GM12801 (cell line): Measurements from ENCODE around the gene STK38.

Experiments
- TF ChIP-seq, protein P1 (sequence below): IDR thresholded peaks from one replicate; pipeline ENCODE4 v1.5.1; 2011; ENCODE audit warnings: control low read depth; ENCODE audit not compliant: insufficient read length; ENCODE audit errors: extremely low read depth

Gene STK38

DNA sequence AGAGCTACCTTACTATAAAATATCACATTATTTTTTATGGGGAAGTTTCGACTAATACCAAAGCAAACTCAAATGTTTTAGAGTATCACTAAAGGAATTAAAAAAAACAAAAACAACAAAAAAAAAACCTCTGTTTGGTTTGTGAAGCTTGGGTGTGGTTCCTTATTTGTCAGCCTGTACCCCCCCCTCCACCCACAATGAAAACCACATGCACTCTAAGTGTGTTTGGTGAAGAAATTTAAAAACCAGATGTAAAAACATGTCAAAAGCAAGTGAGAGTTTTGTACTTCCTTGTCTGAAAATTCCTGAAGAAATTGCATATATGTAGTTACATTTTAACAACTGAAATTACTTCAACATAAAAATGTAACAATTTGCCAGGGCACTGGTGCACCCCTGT, 3.1 kb downstream of the STK38 start:
- TF ChIP-seq, protein P1, sequence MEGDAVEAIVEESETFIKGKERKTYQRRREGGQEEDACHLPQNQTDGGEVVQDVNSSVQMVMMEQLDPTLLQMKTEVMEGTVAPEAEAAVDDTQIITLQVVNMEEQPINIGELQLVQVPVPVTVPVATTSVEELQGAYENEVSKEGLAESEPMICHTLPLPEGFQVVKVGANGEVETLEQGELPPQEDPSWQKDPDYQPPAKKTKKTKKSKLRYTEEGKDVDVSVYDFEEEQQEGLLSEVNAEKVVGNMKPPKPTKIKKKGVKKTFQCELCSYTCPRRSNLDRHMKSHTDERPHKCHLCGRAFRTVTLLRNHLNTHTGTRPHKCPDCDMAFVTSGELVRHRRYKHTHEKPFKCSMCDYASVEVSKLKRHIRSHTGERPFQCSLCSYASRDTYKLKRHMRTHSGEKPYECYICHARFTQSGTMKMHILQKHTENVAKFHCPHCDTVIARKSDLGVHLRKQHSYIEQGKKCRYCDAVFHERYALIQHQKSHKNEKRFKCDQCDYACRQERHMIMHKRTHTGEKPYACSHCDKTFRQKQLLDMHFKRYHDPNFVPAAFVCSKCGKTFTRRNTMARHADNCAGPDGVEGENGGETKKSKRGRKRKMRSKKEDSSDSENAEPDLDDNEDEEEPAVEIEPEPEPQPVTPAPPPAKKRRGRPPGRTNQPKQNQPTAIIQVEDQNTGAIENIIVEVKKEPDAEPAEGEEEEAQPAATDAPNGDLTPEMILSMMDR = no peak

DNA sequence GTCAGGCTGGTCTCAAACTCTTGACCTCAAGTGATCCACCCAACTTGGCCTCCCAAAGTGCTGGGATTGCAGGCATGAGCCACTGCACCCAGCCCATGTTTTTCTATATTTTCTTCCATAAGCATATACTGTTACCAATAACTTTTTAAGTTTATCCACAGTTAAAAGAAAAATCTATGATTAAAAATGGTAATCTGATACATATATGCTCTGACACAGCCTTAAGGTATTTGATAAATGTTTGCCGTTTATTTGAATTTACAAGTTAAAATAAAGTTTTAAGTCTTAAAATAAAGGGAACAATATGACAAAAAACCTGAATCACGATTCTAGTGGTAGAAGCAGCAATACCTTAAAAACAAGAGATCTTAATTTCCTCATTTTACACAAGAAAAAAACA, 5.2 kb downstream of the STK38 start:
- TF ChIP-seq, protein P1 = no peak

DNA sequence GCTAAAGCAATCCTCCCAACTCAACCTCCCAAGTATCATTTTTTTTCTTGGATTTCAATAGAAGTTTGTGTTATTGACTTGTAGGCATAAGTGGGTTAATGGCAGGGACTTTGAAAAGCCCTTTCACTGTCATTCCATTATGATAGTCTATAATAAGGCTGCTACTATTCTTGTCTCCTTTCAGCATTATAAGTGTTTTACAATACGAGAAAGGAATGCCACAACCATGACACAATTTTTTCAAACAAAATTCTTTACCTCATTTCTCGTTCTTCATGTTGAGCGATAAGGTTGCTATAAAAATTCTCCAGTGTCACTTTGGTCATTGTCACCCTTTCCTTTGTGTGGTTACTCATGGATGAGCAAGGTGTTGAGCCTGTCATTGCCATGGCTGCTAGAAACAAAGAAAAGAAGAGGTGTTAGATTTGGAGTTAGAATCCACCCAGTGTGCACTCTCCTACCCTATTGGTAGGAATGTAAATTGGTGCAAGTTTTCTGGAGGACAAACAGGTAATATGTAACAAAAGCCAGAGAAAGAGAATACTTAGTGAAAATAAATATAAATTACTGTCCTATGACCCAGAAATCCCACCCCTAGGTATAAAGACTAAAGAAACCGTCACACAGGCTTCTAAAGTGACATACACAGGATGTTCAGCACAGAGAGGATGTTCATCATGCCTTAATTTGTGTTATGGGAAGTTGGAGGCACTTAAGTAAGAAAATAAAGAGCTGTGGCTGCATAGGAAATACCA, 7.3 kb downstream of the STK38 start:
- TF ChIP-seq, protein P1 = no peak

DNA sequence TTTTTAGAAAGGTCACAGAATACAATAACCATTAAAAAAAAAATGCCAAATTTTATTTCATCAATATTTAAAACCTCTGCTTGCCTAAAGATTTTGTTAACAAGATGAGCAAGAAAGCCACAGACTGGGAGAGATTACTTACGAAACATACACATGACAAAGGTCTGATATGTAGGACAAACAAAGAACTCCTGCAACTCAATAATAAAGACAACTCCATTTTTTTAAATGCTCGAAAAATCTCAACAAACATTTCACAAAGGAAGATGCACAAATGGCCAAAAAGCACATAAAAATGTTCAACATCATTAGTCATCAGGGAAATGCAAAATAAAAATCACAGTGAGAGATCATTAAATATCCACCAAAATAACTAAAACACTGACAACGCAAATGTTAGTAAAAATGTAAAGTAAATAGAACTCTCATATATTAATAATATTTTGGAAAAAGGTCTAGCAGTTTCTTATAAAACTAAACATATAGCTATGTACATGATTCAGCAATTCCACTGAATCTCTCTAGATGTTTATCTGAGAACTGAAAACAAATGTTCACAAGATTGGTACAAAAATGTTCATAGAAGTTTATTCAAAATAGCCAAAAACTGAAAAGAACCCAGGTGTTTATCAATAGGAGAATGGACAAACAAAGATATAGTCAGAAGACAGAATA, 10.3 kb downstream of the STK38 start:
- TF ChIP-seq, protein P1 = no peak

DNA sequence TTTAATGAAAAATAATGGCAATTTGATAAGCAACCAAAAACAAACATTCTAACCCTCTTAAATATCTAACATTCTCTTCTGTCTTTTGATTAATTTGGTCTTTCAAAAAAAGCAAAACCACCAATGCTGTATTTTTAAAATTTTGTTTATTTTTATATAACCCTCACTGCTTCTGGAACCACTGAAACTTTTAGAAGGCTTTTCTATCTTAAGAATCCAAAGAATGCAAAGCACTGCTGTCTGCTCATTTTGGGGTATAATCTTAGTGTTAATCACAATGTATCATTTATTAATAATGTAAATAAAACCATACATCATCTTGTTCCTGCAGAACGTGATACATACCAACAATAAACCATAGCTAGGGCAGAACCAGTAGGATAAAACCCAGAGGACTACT, 14.0 kb downstream of the STK38 start:
- TF ChIP-seq, protein P1 = no peak

DNA sequence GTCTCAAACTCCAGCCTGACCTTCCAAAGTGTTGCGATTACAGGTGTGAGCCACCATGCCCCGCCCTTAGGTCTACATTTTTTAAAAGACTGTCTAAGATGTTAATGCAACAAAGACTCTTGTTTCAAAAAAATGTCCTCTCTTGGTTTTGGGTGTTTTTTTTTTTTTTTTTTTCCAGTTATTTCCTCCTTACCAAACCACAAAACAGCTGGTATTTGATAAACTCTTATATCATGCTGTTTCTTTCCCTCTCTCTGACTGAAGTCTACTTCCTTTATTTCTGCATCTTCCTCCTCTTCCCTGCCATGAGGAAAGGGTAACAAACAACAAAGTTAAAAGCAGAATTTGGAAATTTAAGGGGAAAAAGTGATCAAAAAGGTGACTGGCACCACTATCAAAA, 21.2 kb downstream of the STK38 start:
- TF ChIP-seq, protein P1 = no peak

DNA sequence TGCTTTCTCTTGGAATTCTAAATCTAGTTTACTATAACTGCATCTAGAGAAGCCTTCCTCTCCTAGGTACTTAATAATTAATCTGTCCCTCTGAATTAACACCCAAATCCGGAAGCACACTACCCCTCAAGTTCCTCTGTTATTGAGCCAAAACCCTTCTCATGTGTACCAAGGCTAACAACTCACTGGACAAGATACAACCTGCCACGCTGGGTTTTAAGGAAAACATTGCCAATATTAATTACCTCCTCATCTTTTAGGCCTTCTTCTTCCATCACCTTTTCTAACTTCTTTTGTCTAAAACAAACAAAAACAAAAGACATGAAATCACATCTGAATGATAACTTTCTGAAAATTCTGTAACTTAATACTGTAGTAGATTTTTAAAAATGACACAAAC, 21.9 kb downstream of the STK38 start:
- TF ChIP-seq, protein P1 = no peak
